ENCODE data around the gene FANCC.

FANCC gene

GRCh38 chr9:95147452-95148207 lies 169.9 kb downstream of the FANCC start:
- no peak for DNase-seq
- no peaks in the 10 kb centered on the region for H3K36me3 ChIP-seq
- H3K4me3 ChIP-seq (ENCODE audit: low read depth, low read length) = no peak overlapping the region
- H3K27me3 ChIP-seq (ENCODE audit: insufficient read depth, low read depth, severe bottlenecking) = no peaks in the 10 kb centered on the region
- TF ChIP-seq, protein P1, sequence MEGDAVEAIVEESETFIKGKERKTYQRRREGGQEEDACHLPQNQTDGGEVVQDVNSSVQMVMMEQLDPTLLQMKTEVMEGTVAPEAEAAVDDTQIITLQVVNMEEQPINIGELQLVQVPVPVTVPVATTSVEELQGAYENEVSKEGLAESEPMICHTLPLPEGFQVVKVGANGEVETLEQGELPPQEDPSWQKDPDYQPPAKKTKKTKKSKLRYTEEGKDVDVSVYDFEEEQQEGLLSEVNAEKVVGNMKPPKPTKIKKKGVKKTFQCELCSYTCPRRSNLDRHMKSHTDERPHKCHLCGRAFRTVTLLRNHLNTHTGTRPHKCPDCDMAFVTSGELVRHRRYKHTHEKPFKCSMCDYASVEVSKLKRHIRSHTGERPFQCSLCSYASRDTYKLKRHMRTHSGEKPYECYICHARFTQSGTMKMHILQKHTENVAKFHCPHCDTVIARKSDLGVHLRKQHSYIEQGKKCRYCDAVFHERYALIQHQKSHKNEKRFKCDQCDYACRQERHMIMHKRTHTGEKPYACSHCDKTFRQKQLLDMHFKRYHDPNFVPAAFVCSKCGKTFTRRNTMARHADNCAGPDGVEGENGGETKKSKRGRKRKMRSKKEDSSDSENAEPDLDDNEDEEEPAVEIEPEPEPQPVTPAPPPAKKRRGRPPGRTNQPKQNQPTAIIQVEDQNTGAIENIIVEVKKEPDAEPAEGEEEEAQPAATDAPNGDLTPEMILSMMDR (IDR thresholded peaks at IDR 0.05; ENCODE audit: low read depth, low read length) = no peak
- no peaks in the 10 kb centered on the region for H3K9me3 ChIP-seq (ENCODE audit: severe bottlenecking)
- no peak overlapping the region for H3K27ac ChIP-seq

GRCh38 chr9:95143591-95144561 lies 173.6 kb downstream of the FANCC start:
- H3K27me3 ChIP-seq (ENCODE audit: insufficient read depth, low read depth, severe bottlenecking) = no peaks in the 10 kb centered on the region
- H3K4me3 ChIP-seq (ENCODE audit: low read depth, low read length) = no peak overlapping the region
- no peak overlapping the region for H3K27ac ChIP-seq
- H3K9me3 ChIP-seq (ENCODE audit: severe bottlenecking) = no peaks in the 10 kb centered on the region
- no peaks in the 10 kb centered on the region for H3K36me3 ChIP-seq
- TF ChIP-seq, protein P1 (IDR thresholded peaks at IDR 0.05; ENCODE audit: low read depth, low read length) = no peak
- no peak for DNase-seq

DNA sequence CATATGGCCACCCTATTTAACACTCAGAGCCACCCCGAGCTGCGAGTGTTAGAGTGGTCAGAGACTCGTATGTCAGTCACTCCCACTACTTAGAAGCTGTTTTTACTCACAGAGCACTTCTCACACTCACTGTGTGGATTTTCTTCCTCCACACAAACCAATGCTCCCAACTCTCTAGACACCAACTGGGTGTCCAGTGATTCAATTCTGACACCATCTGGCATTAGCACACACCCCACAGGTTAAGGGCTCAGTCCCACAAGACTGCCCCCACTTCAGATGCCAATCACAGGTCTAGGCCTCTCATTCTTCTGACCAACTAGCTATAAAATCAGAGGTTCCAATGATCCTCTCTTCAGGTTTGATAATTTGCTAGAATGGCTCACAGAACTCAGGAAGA lies 174.8 kb downstream of the FANCC start:
- Histone ChIP-seq H3K27me3 (ENCODE audit: insufficient read depth, low read depth, severe bottlenecking) (no peaks in the 10 kb centered on the region), H3K27ac (no peak overlapping the region), H3K36me3 (peaks cover under 1% of the 10 kb centered on the region; the same call in 1 of the 2 replicates), H3K4me3 (ENCODE audit: low read depth, low read length) (no peak overlapping the region), H3K9me3 (ENCODE audit: severe bottlenecking) (no peaks in the 10 kb centered on the region)
- TF ChIP-seq, protein P1 (IDR thresholded peaks at IDR 0.05; ENCODE audit: low read depth, low read length) = no peak
- DNase-seq = no peak

- H3K9me3 ChIP-seq (ENCODE audit: severe bottlenecking) = no peaks in the 10 kb centered on the region
- DNase-seq = no peak
- TF ChIP-seq, protein P1 (IDR thresholded peaks at IDR 0.05; ENCODE audit: low read depth, low read length) = no peak
- no peak overlapping the region for H3K27ac ChIP-seq
- no peak overlapping the region for H3K4me3 ChIP-seq (ENCODE audit: low read depth, low read length)
- peaks cover 3% of the 10 kb centered on the region for H3K36me3 ChIP-seq
- no peaks in the 10 kb centered on the region for H3K27me3 ChIP-seq (ENCODE audit: insufficient read depth, low read depth, severe bottlenecking)
These were observed 175.2 kb downstream of the FANCC start for GRCh38 chr9:95142315-95142714.

DNA sequence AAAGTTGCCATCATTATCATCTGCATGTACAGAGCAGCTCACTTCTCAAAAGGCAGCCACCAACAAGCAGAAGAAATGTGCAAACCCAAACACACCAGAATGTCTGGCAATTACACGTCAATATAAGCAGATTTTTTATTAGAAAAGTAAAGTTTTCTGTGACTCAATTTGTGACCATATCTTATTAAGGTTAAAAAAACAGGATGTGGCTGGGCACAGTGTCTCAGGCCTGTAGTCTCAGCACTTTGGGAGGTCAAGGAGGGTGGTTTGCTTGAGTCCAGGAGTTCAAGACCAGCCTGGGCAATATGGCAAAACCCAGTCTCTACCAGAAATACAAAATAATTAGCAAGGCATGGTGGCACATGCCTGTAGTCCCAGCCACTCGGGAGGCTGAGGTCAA lies 176.7 kb downstream of the FANCC start:
- Histone ChIP-seq H3K36me3 (peaks cover 3% of the 10 kb centered on the region), H3K9me3 (ENCODE audit: severe bottlenecking) (no peaks in the 10 kb centered on the region), H3K27ac (no peak overlapping the region), H3K4me3 (ENCODE audit: low read depth, low read length) (no peak overlapping the region), H3K27me3 (ENCODE audit: insufficient read depth, low read depth, severe bottlenecking) (no peaks in the 10 kb centered on the region)
- TF ChIP-seq, protein P1 (IDR thresholded peaks at IDR 0.05; ENCODE audit: low read depth, low read length) = no peak
- no peak for DNase-seq

All from WERI-Rb-1 (cell line).